Activated T-helper 2 cell treated with anti-CD3 and anti-CD28 coated beads, Interferon-gamma antibody, Interleukin-2, Interleukin-4, amounts not matched to agents 10 μg/mL and 5 μg/mL and 100 μg/mL, durations not matched to agents 14 hours and 24 hours and 36 hours (primary cell): ENCODE data around the gene ZNF345. TPM values are rescaled to one million over a fixed set of nuclear protein-coding genes. Genes with fewer than 3 reads are reported as not detected.
A peak's percentile ranks its signal among the peaks of the same experiment; 100 is the strongest.

Source experiments
- DNase-seq: peaks from one replicate; pipeline ENCODE4 v3.0.0; 2021; ENCODE audit warnings: low spot score
- H3K27ac Mint-ChIP-seq: one replicate; pipeline ENCODE4 v1.8.0; 2021; ENCODE audit warnings: mixed read lengths
- H3K27me3 Mint-ChIP-seq: one replicate; pipeline ENCODE4 v1.8.0; 2021; ENCODE audit warnings: low read depth, mixed read lengths
- H3K36me3 Mint-ChIP-seq: one replicate; pipeline ENCODE4 v1.8.0; 2021; ENCODE audit warnings: low read depth, mixed read lengths
- H3K4me1 Mint-ChIP-seq: one replicate; pipeline ENCODE4 v1.8.0; 2021; ENCODE audit warnings: low read depth, mixed read lengths
- H3K4me3 Mint-ChIP-seq: one replicate; pipeline ENCODE4 v1.8.0; 2021; ENCODE audit warnings: low read depth, mild to moderate bottlenecking, moderate library complexity, mixed read lengths
- H3K9me3 Mint-ChIP-seq: one replicate; pipeline ENCODE4 v1.8.0; 2021; ENCODE audit warnings: mixed read lengths
- intact Hi-C: fragments of 100-400 bp; cut with micrococcal nuclease; formaldehyde crosslinking; loops from one replicate; pipeline ENCODE4 v1.15.1; 2023
- total RNA-seq: library from RNA; stranded (reverse); gene quantifications from 2 replicates; pipeline ENCODE4 v1.2.3, GENCODE V29; 2022

ZNF345 gene
- total RNA-seq, 1 donor from 2014 or later = 3.9 TPM

DNA sequence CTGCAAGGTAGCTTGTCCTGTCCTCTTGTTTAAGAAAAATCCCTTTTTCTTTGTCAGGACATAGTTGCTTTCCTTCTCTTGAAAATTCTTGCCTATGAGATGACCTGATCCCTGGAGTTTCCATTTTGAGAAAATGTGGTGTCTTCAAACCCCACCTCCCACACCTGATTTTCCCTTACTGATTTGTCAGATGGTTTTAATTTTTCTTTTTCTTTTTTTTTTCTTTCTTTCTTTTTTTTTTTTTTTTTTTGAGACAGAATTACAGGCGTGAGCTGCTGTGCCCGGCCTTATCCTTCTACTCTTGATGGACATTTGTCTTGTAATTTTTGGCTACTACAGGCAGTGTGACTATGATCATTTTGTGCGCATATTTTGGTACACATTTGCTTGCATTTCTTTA lies 1.2 kb downstream of the ZNF345 start:
- H3K36me3 Mint-ChIP-seq = peaks cover 51% of the 10 kb centered on the region

DNA sequence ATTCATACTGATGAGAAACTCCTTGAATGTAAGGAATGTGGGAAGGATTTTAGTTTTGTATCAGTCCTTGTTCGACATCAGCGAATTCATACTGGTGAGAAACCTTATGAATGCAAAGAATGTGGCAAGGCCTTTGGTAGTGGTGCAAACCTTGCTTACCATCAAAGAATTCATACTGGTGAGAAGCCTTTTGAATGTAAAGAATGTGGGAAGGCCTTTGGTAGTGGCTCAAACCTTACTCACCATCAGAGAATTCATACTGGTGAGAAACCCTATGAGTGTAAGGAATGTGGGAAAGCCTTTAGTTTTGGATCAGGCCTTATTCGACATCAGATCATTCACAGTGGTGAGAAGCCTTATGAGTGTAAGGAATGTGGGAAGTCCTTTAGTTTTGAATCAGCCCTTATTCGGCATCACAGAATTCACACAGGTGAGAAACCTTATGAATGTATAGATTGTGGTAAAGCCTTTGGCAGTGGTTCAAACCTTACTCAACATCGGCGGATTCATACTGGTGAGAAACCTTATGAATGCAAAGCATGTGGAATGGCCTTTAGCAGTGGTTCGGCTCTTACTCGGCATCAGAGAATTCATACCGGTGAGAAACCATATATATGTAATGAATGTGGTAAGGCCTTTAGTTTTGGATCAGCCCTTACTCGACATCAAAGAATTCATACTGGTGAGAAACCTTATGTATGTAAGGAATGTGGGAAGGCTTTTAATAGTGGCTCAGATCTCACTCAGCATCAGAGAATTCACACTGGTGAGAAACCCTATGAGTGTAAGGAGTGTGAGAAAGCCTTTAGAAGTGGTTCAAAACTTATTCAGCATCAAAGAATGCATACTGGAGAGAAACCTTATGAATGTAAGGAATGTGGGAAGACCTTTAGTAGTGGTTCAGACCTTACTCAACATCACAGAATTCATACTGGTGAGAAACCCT lies 26.6 kb downstream of the ZNF345 start:
- Mint-ChIP-seq H3K27ac (no peak overlapping the region), H3K4me3 (no peak overlapping the region), H3K4me1 (no peaks in the 10 kb centered on the region), H3K27me3 (no peaks in the 10 kb centered on the region), H3K9me3 (peaks cover 65% of the 10 kb centered on the region), H3K36me3 (peaks cover 52% of the 10 kb centered on the region)
- intact Hi-C loops = no loop called here
- no peak for DNase-seq

More for the DNA sequence above, 1.2 kb downstream of the ZNF345 start:
- Mint-ChIP-seq H3K27me3 (no peaks in the 10 kb centered on the region), H3K4me1 (peaks cover 4% of the 10 kb centered on the region), H3K27ac (no peak overlapping the region), H3K9me3 (peaks cover 30% of the 10 kb centered on the region), H3K4me3 (no peak overlapping the region)
- no peak for DNase-seq
- intact Hi-C loops = loop anchor here (2.0 to 5.0 kb wide), 4 partner anchors 121 to 615 kb away; partner anchors contain the start of genes ZNF383, ZNF529, ZNF569 and ZNF570

DNA sequence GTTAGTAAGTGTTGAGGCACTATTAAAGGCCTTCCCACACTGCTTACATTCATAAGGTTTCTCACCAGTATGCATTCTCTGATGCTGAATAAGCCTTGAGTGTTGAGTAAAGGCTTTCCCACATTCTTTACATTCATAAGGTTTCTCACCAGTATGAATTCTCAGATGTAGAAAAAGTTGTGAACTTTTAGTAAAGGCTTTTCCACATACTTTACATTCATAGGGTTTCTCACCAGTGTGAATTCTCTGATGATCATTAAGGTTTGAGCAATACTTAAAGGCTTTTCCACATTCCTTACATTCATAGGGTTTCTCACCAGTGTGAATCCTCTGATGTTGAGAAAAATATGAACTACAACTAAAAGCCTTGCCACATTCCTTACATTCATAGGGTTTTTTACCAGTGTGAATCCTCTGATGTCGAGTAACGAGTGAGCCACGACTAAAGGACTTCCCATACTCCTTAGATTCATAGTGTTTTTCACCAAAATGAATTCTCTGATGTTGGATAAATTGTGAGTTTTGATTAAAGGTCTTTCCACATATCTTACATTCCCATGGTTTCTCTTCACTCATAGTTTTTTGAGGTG lies 41.2 kb downstream of the ZNF345 start:
- Mint-ChIP-seq H3K9me3 (peaks cover 76% of the 10 kb centered on the region), H3K27ac (no peak overlapping the region), H3K4me1 (no peaks in the 10 kb centered on the region), H3K36me3 (peaks cover 71% of the 10 kb centered on the region), H3K4me3 (no peak overlapping the region), H3K27me3 (no peaks in the 10 kb centered on the region)
- DNase-seq = no peak
- intact Hi-C loops = no loop called here

DNA sequence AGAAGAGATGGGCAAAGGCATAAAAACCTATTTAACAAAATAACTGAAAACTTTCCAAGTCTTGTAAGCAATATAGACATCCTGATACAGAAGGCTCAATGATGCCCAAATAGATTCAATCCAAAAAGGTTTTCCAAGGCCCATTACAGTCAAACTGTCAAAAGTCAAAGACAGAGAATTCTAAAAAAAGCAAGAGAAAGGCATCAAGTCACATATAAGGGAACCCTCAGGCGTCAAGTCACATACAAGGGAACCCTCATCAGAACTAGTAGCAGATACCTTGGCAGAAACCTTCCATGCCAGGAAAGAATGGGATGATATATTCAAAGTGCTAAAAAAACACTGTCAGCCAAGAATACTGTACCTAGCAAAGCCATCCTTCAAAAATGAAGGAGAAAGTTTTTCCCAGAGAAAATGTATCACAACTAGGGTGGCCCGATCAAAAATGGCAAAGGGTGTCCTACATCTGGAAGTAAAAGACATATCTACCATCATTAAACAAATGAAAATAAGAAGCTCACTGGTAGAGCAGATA lies 44.2 kb downstream of the ZNF345 start:
- intact Hi-C loops = no loop called here
- Mint-ChIP-seq H3K9me3 (peaks cover 81% of the 10 kb centered on the region), H3K4me3 (no peak overlapping the region), H3K27ac (no peak overlapping the region), H3K4me1 (no peaks in the 10 kb centered on the region), H3K36me3 (peaks cover 86% of the 10 kb centered on the region), H3K27me3 (no peaks in the 10 kb centered on the region)
- DNase-seq = no peak

DNA sequence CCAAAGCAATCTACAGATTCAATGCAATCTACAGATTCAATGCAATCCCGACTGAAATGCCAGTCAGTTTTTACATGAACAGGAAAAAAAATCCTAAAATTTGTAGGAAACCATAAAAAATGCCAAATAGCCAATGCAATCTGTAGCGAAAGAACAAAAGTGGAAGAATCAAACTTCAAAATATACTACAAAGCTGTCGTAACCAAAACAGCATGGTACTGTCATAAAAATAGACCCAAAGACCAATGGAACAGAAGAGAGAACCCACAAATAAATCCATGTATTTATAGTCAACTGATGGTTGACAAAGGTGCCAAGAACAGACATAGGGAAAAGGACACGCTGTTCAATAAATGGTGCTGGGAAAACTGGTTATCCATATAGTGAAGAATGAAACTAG lies 47.7 kb downstream of the ZNF345 start:
- no peak overlapping the region for H3K27ac Mint-ChIP-seq
- no peaks in the 10 kb centered on the region for H3K4me1 Mint-ChIP-seq
- peaks cover 87% of the 10 kb centered on the region for H3K36me3 Mint-ChIP-seq
- peaks cover 77% of the 10 kb centered on the region for H3K9me3 Mint-ChIP-seq
- DNase-seq = no peak
- H3K4me3 Mint-ChIP-seq = no peak overlapping the region
- intact Hi-C loops = no loop called here
- no peaks in the 10 kb centered on the region for H3K27me3 Mint-ChIP-seq

DNA sequence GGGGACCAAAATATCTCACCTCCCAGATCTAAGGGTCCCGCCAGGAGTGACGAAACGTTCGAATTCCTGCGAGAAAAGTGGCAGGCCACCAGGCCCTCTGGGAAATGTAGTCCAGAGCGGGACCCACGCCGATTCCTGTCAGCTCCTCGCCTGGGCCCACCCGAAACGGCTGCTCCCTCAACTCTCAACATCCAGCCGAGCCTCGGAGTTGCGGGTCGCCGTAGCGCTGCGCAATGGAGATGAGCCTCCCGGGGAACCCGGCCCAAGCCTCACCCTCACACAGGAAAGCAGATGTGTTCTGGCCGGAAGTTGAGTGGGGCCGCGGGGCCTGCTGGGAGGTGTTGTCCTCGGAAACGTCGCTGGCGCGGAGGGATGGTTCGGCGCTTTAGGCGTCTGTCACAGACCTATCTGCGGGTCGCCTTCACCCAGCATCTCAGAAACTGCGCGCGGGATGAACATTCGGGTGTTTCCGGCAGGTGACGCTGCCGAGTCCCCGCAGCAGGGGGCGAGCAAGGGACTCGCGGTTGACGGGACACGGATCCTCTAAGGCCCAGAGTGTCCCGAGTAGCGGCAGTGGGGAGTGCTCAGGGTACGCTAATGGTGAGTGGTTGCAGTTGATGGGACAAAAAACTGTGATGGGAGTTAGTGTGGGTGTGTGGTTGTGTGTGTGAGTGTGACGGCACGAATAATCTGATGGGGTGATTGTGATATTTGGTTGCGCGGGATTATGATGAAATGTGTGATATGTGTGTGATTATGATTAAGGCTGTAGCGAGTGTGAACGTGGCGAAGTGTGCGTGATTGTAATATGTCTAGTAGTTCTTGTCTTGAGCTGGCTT lies 65.5 kb downstream of the ZNF345 start, which contains the start of the genes ZNF568 and ZNF829:
ZNF568 (plus strand) TSS at position 341 of the 839 bp plus-strand sequence. CDS start 6,439 bp downstream, outside the sequence.
ZNF829 (minus strand) TSS at position 300 of the 839 bp plus-strand sequence. CDS start 1,124 bp downstream, outside the sequence.
- Mint-ChIP-seq H3K9me3 (peaks cover 63% of the 10 kb centered on the region), H3K27ac (peak within 1 kb of the TSS; percentile 93), H3K27me3 (no peaks in the 10 kb centered on the region), H3K4me3 (peak within 1 kb of the TSS; percentile 90), H3K4me1 (peaks cover 20% of the 10 kb centered on the region), H3K36me3 (peaks cover 77% of the 10 kb centered on the region)
- DNase-seq = peak; percentile 92
- intact Hi-C loops = loop anchor here (1.0 to 10.0 kb wide), 8 partner anchors 66 to 702 kb away; partner anchors contain the start of genes ZNF345, ZNF420, ZNF565 and ZNF569

DNA sequence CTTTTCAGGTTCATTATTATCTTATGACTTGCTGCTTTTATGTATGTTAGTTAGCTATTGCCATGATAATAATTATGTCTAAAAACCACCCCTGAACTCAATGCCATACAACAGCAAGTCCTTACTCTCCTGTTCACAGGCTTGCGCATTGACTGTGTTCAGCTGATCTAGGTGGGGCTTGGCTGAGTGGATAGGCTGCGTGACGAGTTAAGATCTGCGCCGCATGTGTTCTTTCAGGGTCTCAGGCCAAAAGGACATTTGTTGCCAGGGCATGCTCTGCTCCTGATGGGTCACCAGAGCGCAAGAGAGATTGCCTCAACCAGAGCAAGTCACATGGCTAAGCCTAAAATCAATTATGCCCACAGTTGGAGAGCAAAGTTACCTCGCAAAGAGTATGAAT lies 66.3 kb downstream of the ZNF345 start:
- Mint-ChIP-seq H3K27ac (peak overlapping the region; percentile 93), H3K36me3 (peaks cover 75% of the 10 kb centered on the region), H3K27me3 (no peaks in the 10 kb centered on the region), H3K4me3 (peak overlapping the region; percentile 90), H3K4me1 (peaks cover 20% of the 10 kb centered on the region), H3K9me3 (peaks cover 62% of the 10 kb centered on the region)
- no peak for DNase-seq
- intact Hi-C loops = loop anchor here (1.0 to 10.0 kb wide), 8 partner anchors 67 to 703 kb away; partner anchors contain the start of genes ZNF345, ZNF420, ZNF565 and ZNF569

DNA sequence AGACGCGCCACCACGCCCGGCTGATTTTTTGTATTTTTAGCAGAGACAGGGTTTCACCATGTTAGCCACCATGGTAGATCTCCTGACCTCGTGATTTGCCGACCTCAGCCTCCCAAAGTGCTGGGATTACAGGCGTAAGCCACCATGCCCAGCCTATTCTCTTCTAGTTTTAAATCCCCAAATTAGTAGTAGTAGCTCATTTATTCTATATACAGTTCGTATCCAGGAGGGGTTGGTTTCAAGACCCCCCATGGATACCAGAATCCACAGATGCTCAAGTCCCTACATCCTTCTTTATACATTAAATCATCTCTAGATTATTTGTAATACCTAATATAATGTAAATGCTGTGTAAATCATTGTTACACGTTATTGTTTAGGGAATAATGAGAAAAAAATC lies 67.4 kb downstream of the ZNF345 start:
- H3K36me3 Mint-ChIP-seq = peaks cover 77% of the 10 kb centered on the region

More for the DNA sequence above, 67.4 kb downstream of the ZNF345 start:
- peaks cover 20% of the 10 kb centered on the region for H3K4me1 Mint-ChIP-seq
- H3K9me3 Mint-ChIP-seq = peaks cover 65% of the 10 kb centered on the region
- peak overlapping the region; percentile 20 for H3K4me3 Mint-ChIP-seq
- intact Hi-C loops = loop anchor here (5.0 to 10.0 kb wide), 4 partner anchors 146 to 549 kb away; partner anchors contain the start of genes ZNF420, ZNF569, ZNF570 and ZNF585A
- no peak overlapping the region for H3K27ac Mint-ChIP-seq
- no peak for DNase-seq
- H3K27me3 Mint-ChIP-seq = no peaks in the 10 kb centered on the region

Other genes with a start within 250 kb of the ZNF345 start
- gene ZNF382, start 245.6 kb upstream of the ZNF345 start, total RNA-seq = 8.8 and 10.8 TPM in 2 replicates
- 5.0 and 5.7 TPM in 2 replicates for gene ZNF461, start 184.0 kb upstream of the ZNF345 start, total RNA-seq
- gene ZNF567, start 163.3 kb upstream of the ZNF345 start, total RNA-seq = 7.6 and 7.7 TPM in 2 replicates
- 3.3 and 4.7 TPM in 2 replicates for gene ZNF850, start 78.1 kb upstream of the ZNF345 start, total RNA-seq
- 4.6 TPM in 2 replicates for gene ZNF790, start 12.5 kb upstream of the ZNF345 start, total RNA-seq
- gene ZNF829, start 65.4 kb downstream of the ZNF345 start, total RNA-seq = 3.4 and 3.5 TPM in 2 replicates
- 4.5 and 6.3 TPM in 2 replicates for gene ZNF568, start 65.5 kb downstream of the ZNF345 start, total RNA-seq
- 4.7 and 5.5 TPM in 2 replicates for gene ZNF420, start 227.6 kb downstream of the ZNF345 start, total RNA-seq